H54 (cell line): ENCODE results near the gene NRGN.

Source experiments
- DNase-seq: peaks from one replicate; pipeline ENCODE4 v3.0.0; 2011; ENCODE audit warnings: low spot score, mixed read lengths; ENCODE audit not compliant: insufficient read length
- FAIRE-seq: peaks from 3 replicates; lab custom pipeline; 2011; peaks lifted over from hg19 to GRCh38; lab: Jason Lieb, UNC
- POLR2A ChIP-seq: IDR thresholded peaks from 2 replicates; pipeline ENCODE4 v1.6.1; 2011; ENCODE audit warnings: low read depth, mild to moderate bottlenecking, low read length

NRGN gene

DNA sequence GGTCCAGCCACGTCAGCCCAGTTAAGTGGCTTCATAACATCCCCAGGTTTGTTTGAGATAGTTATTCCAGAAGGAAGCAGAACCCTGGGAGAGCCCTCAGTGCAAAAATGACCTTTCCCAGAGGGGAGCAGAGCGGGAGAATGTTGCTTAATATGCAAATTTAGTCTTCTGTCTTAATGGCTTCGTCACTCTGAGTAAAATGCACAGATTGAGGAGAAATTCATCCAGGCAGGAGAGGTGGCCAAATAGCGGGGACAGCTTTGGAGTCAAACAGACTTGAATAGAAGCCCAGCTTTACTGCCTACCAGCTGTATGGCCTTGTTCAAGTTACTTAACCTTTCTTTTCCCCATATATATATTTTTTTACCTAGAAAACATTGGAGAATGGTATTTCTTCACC is 12.3 kb upstream of the NRGN start:
- no peak for TF ChIP-seq POLR2A
- no peak for FAIRE-seq

DNA sequence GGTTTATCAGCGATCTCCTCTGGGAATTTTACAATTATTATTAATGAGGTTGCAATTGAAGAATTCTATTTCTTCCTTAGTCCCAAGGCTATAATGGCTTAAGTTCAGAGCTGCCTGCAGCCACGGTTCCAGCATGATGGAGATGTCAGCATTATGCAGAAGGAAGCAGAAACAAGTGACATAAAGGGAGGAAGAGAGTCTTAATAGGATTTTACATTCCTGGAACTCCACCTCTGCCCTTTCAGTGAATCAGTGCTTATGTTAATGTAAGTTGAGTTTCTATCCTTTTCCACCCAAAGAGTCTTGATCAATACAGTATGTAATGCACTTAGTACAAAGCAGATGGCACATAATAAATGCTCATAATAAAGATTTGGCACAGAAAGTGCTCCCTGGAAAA is 11.6 kb upstream of the NRGN start:
- no peak for TF ChIP-seq POLR2A
- FAIRE-seq (no peak), DNase-seq (no peak)

More for the DNA sequence above, 12.3 kb upstream of the NRGN start:
- DNase-seq: no peak

DNA sequence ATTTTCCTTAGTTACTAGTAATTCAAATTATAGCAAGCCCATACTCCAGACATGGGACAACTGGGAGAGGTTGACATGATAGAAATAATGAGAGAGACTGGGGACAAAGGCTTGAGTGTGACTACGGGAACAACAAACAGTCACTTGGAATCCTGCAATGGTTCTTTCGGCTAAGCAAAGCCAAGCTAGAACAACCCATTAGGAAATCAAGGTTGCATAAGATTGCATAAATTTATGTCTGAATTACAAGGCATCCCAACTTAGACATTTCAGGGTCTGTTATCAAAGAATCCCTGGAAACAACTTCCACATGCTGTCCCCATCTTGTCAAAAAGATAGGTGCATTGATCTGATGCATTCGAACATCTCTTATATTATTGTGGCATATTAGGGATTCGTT is 10.2 kb upstream of the NRGN start:
- no peak for TF ChIP-seq POLR2A
- DNase-seq: no peak
- FAIRE-seq: no peak

DNA sequence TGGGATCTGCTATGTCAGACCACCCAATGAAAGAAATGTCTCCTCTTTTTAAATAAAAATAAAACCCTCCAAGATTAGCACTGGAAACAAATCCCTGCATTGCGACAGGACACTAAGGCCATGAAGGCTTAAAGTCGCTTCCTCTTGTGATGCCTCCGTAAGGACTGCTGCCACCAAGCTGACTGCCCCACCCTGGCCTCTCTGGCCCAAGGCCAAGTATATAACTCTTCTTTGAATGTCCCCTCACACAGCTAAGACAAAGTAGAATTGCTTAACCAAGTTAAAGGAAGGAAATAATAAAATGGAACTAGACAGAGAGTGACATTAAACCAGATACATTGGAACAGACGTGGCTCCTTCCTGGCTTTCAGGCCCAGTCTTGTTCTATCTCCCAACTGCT is 7.5 kb upstream of the NRGN start:
- FAIRE-seq (no peak), DNase-seq (no peak)
- no peak for TF ChIP-seq POLR2A

- DNase-seq: no peak
- no peak for FAIRE-seq
- TF ChIP-seq POLR2A: no peak
Observed at GRCh38 chr11:124736736-124737135, 3.0 kb upstream of the NRGN start.

- FAIRE-seq (no peak), DNase-seq (no peak)
- no peak for TF ChIP-seq POLR2A
Observed at GRCh38 chr11:124737638-124738305, 2.0 kb upstream of the NRGN start.

DNA sequence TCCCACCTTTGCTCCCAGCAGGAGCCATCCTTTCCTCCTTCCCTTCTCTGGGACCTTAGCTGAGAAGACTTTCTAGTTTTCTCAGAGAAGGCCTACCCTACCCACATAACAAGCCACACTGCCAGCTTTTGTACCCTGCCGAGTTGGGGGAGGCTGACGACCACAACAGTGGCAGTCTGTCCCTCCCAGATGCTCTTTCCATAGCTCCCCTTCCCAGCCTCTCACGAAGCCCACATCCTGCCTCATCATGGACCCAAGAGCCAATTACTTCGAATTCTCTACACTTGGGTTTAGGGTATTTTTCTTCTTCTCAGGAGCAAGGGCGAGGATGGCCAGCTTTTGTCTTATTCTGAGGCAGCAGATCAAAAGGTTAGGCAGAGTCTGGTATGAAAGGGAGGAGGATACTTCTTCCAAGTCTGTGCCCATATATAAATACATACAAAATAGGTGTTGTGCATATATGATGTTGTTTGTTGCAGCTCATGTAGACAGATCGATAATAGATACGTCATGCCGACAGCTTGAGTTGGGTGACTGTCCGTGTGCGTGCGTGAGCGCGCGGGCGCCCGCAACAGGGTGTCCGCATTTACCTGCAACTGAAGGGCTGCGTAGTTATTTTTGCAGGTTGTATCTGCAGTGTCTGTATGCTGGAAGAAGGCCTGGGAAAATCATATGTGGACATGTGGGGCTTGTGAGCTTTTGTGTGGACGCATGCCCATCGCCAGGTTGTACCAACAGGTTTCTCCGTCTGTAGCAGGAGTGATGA is 846 bp upstream of the NRGN start:
- FAIRE-seq: no peak
- no peak for TF ChIP-seq POLR2A

DNA sequence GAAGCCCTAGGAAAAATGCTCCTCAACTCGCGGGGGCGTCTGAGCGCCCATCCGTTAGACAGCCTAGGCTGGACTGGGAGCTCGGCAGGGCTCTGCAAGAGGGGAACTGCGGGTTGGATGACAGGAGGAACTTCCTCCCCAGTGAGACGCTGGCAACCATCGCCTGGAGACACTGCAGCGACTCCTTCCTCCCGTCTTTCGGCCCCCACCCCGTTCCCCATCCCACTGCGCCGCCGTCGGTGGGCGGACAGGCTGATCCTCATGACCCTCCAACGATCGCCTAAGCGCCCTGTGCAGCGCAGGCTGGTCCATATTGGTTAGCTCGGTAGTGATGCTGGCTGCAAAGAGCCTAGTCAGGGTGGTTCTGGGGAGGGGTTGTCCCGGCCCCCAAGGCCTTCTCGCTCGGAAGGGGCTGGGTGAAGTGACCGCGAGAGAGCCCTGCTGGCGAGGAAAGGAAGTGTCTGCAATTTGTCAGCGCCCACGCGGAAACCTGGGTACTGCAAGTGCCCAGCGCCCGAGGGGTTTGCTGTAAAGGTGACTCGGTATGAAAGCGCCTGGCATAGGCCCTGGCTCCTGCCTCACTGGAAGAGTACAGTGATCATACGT is 638 bp downstream of the NRGN start:
- FAIRE-seq (no peak), DNase-seq (no peak)
- TF ChIP-seq POLR2A: no peak

More for the DNA sequence above, 846 bp upstream of the NRGN start:
- DNase-seq: no peak

- FAIRE-seq (no peak), DNase-seq (no peak)
- TF ChIP-seq POLR2A: no peak
Observed at GRCh38 chr11:124742555-124742954, 2.8 kb downstream of the NRGN start.

GRCh38 chr11:124743050-124743449 is 3.3 kb downstream of the NRGN start:
- FAIRE-seq (no peak), DNase-seq (no peak)
- TF ChIP-seq POLR2A: no peak

GRCh38 chr11:124745270-124745834 is 5.6 kb downstream of the NRGN start:
- FAIRE-seq (no peak), DNase-seq (no peak)
- no peak for TF ChIP-seq POLR2A

- TF ChIP-seq POLR2A: no peak
- DNase-seq (no peak), FAIRE-seq (no peak)
Observed at GRCh38 chr11:124745835-124746620, 6.3 kb downstream of the NRGN start.

GRCh38 chr11:124746621-124747243 is 7.0 kb downstream of the NRGN start:
- DNase-seq (peak; percentile 88), FAIRE-seq (peak; percentile 76)
- no peak for TF ChIP-seq POLR2A
